ENCODE measurements around the gene ST6GALNAC4.

ST6GALNAC4 gene

GRCh38 chr9:127912296-127912695 lies 4.5 kb downstream of the ST6GALNAC4 start:
- no peak for DNase-seq (ENCODE audit: low read depth)

- DNase-seq (ENCODE audit: low read depth), result no peak
These were observed 6.1 kb downstream of the ST6GALNAC4 start for GRCh38 chr9:127910613-127911205.

DNA sequence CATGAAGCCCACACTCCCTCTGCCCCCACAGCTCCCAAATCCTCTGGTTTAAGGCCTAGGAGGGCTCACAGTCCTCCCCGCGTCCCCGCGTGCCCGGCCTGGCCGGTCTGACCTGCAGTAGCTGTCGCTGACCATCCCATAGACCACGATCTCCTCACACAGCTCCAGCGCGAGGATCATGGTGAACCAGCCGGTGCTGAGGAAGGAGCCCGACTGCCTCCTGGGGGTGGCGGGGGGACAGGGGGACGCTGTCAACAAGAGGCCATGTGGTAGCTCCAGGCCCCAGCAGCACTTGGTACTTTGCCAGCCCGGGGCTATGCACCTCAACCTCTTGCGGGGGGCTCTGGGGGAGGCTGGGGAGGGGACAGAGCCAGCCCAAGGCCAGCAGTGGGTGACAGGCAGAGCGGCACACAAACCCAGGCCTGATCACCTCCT lies 7.0 kb downstream of the ST6GALNAC4 start:
- no peak for DNase-seq (ENCODE audit: low read depth)

DNA sequence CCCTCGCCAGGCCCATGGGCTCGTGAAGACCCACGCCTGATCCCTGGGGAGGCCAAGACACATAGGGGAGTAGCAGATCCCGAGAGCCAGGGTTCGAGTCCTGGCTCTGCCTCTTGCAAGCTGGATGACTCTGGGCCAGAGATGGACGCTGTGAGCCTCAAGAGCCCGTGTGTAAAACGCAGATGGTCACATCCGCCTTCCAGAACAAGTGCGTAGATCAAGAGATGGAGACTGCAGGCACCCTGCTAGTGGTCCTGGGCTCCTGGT lies 8.2 kb downstream of the ST6GALNAC4 start:
- DNase-seq (ENCODE audit: low read depth), result no peak

DNA sequence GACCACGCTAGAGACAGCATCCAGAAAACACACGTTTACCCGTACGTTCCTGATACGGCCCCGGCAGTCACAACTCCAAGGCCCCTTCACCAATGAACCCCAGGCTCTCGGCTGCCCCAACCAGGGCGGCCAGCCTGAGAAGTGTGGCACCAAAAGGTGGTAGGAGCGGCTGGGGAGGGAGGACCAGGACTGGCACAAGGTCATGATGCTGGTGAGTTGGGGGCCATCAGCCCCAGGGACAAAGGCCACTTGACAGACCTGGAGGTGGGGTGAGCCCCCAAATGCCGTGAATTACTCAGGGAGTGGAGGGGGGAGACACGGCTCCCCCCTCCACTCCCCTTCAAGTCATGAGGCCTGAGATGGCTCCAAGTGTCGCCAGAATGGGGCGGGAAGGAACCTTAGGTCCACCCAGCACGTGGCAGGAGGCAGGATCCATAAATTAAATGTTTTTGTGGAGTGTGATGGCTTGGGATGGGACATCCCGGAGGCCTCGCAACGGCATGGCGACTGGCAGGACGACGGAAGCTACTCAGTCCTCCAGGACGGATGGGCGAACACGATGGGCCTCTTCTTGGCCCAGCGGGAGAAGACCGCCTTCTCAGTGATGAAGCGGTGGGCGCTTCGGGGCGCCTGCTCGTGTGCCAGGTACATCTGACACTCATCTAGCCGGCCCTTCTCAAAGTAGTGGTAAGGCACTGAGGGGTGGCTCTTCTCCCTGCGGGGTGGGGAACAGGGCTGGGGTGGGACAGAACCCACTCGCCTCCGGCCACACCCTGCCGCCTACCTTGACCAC lies 8.8 kb downstream of the ST6GALNAC4 start:
- no peak for DNase-seq (ENCODE audit: low read depth)

GRCh38 chr9:127905788-127906191 lies 11.1 kb downstream of the ST6GALNAC4 start:
- peak; percentile 57 for DNase-seq (ENCODE audit: low read depth)

DNA sequence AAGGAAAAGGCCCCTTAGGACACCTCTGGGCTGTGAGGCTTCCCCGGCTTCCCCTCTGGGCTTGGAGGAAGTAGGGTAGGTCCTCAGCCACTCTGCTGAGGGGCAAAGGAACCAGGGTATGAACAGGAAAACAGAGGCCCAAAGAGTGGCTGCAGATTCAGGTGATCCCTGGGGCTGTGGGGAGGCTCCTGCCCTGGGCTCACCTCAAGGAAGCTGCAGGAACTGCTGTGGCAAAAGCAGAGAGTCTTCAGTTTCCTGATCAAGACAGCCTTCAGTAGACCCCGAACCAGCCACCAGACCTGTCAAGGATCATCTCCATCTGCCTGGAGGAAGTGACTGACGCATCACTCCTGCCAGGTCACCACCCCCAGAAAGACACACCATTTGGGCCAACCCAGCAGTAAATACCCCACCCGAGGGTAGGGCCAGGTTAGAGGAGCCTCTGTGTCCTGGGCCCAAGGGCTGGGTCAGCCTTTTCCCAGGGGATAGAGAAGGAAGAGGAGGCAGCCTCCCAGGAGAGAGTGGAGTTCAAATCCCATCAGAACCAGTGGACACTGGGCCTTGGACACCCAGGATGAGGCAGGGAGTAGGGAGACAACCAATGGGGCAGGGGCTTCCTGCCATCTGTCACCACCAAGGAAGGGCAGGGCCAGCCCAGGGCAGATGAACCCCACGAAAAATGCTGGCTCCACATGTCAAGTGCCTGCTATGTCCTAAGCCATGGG lies 11.7 kb downstream of the ST6GALNAC4 start:
- peak; percentile 50 for DNase-seq (ENCODE audit: low read depth)

- no peak for DNase-seq (ENCODE audit: low read depth)
These were observed 12.3 kb downstream of the ST6GALNAC4 start for GRCh38 chr9:127904561-127905003.

GRCh38 chr9:127903557-127904475 lies 13.0 kb downstream of the ST6GALNAC4 start:
- DNase-seq (ENCODE audit: low read depth), result peak; percentile 66

DNA sequence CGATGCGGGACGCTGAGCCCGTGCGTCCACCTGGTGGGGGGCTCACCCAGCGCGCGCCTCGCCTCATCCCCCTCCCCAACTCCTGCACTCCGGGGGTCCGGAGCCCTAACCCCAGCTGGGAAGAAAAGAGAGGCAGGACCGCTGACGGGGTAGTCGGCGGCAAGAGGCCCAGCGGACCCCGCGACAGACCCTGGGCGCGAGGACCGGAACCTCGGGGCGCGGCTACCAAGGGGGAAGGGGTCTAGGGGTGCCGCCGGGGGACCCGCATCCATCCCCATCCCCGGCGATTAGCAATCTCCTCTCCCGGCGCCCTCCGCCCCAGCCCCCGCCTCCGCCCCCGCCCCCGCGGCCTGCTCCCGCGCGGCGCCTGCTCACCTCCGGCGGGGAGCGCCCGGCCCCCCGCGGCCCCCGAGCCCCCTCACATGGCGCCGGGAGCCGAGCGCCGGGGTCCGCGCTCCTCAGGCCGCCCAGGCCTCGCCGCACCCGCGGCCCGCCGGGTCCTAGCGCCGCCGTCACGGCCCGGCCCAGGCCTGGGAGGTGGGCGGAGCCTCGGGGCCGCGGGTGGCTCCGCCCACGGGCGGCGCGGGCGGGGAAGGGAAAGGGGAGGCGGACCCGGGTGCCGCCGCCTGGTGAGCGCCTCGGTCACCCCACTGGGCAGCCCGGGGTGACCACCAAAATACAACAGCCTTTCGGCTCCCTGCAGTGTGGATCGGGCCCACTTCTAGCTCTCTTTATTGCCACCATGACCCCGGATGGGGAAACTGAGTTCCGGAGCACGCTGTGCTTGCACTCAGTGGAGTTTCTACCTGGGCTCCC lies 17.5 kb downstream of the ST6GALNAC4 start, which contains the start of gene ST6GALNAC6:
TSS of gene ST6GALNAC6 (minus strand) at position 476 of the 816 bp plus-strand sequence. CDS start 1,622 bp downstream, outside the sequence.
- DNase-seq (ENCODE audit: low read depth), result peak; percentile 61

GRCh38 chr9:127898433-127899127 lies 18.3 kb downstream of the ST6GALNAC4 start:
- DNase-seq (ENCODE audit: low read depth), result no peak

GRCh38 chr9:127897193-127897692 lies 19.6 kb downstream of the ST6GALNAC4 start:
- DNase-seq (ENCODE audit: low read depth), result no peak

DNA sequence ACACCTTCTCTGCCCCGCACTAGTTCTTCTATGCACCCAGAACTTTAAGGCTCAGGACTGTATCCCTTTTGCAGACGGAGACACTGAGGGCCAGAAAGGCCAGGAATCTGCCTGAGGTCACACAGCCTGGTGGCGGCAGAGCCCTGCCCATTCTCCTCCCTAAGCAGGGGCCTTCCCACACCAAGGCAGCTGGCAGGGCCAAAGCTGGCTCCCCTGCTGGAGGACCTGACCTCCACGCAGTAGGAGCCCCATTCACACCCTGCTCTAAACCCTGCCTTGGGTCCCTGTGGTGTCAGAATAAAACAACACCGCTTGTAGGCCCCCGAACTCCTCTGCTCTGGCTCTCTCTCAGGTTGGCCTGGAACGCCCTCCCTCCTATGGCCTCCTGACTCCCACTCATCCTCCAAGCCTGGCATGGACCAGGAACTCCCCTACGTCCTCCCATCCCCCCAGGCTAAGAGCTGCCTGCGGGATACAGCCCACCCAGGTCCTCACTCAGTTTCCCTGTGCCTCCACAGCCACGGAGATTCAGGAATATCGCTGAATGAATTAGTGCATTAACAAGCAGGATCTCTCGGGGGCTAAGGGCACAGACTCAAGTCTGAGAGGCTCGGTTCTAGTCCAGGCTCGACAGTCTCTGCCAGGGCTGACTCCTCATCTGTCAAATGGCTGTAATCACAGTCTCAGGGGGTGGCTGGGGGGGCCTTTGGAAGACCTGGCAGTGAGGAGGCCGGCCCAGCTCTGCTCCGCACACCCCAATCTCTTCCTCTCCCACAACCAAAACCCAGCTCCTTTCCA lies 20.2 kb downstream of the ST6GALNAC4 start:
- DNase-seq (ENCODE audit: low read depth), result no peak

DNA sequence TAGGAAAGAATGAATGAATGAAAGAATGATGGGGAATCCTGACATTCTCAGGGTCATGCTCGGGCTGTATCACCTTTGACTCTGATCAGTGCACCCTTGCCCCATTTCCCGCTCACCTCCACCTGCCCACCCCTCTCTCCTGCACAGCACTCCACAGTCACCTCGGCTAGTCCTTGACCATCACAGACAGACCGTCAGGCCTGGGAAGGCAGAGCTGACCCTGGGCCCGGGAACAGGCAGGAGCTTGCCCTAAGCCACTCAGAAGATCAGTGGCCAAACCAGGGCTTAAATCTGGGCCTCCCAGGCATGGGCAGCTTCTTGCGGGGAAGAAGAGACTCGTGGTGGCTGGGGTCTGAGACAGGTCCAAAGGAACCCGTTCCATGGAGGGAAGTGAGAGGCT lies 21.0 kb downstream of the ST6GALNAC4 start:
- no peak for DNase-seq (ENCODE audit: low read depth)

GRCh38 chr9:127893392-127893791 lies 23.4 kb downstream of the ST6GALNAC4 start:
- DNase-seq (ENCODE audit: low read depth), result no peak

- DNase-seq (ENCODE audit: low read depth), result no peak
These were observed 24.0 kb downstream of the ST6GALNAC4 start for GRCh38 chr9:127892831-127893230.

DNA sequence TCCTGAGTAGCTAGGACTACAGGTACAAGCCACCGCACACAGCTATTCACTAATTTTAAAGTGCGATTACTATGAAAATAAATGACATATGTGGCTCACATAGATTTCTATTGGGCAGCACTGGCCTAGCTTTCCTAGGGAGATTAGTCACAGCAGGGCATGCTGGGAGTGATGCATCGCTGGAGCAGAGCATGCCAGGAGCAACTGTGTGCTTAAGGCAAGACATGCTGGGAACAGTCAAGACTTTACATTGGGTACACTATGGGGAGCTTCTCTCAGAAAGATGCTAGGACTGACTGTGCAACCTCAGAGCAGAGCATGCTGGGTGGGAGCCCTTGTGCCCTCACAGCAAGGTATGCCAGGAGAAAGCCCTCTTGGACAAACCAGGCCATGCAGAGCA lies 26.8 kb downstream of the ST6GALNAC4 start:
- no peak for DNase-seq (ENCODE audit: low read depth)

DNA sequence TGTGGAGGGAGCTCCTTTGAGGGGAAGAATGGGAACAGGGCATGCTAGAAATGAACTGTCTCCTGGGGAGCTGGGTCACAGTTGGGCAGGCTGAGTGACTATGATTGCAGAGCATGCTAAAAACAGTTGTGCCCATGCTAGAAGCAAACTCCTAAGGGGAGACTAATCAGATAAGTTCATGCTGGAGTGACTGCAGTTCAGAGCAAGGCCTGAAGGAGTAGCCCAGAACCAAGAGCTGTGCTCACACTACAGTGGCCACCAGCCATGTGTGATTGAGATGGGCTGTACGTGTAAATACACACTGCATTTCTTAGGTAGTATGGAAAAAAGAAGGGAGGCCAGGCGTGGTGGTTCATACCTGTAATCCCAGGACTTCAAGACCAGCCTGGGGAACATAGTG lies 29.0 kb downstream of the ST6GALNAC4 start:
- no peak for DNase-seq (ENCODE audit: low read depth)

- DNase-seq (ENCODE audit: low read depth), result no peak
These were observed 30.4 kb downstream of the ST6GALNAC4 start for GRCh38 chr9:127886401-127886972.
